Glutamatergic neuron (in vitro differentiated cells): ENCODE data around the gene FCER1G. TPM values are rescaled to one million over a fixed set of nuclear protein-coding genes. Genes with fewer than 3 reads are reported as not detected.
"Not testable (repeated sequence)": the region's sequence is repeated elsewhere in the genome, so short reads cannot be mapped to it uniquely, and the experiment has no call there.

ENCODE experiments used
- DNase-seq: peaks from one replicate; pipeline ENCODE4 v3.0.0; 2022
- H3K27ac Mint-ChIP-seq: one replicate; pipeline ENCODE4 v1.8.0; 2020; ENCODE audit warnings: mild to moderate bottlenecking, mixed read lengths, inconsistent platforms; ENCODE audit not compliant: unreplicated experiment
- H3K27me3 Mint-ChIP-seq: one replicate; pipeline ENCODE4 v1.8.0; 2020; ENCODE audit warnings: mild to moderate bottlenecking, moderate library complexity, mixed read lengths, inconsistent platforms; ENCODE audit not compliant: unreplicated experiment
- H3K36me3 Mint-ChIP-seq: one replicate; pipeline ENCODE4 v1.8.0; 2020; ENCODE audit warnings: mild to moderate bottlenecking, mixed read lengths, inconsistent platforms; ENCODE audit not compliant: unreplicated experiment
- H3K4me1 Mint-ChIP-seq: one replicate; pipeline ENCODE4 v1.8.0; 2020; ENCODE audit warnings: mild to moderate bottlenecking, low read depth, mixed read lengths, inconsistent platforms; ENCODE audit not compliant: unreplicated experiment
- H3K4me3 Mint-ChIP-seq: one replicate; pipeline ENCODE4 v1.8.0; 2020; ENCODE audit warnings: mild to moderate bottlenecking, mixed read lengths, inconsistent platforms; ENCODE audit not compliant: unreplicated experiment
- H3K9me3 Mint-ChIP-seq: one replicate; pipeline ENCODE4 v1.8.0; 2020; ENCODE audit warnings: mild to moderate bottlenecking, moderate library complexity, mixed read lengths, inconsistent platforms; ENCODE audit not compliant: unreplicated experiment
- CTCF ChIP-seq: fragments of 200-600 bp; sonication (generic); IDR thresholded peaks from one replicate; pipeline ENCODE4 v1.5.0; 2021; ENCODE audit not compliant: partially characterized antibody, unreplicated experiment
- total RNA-seq: library from RNA; stranded (reverse); fragmentation: NEBNext Ultra II Directional; extraction: Animal tissue kit (Norgen Biotek cat#: 25700); gene quantifications from one replicate; pipeline ENCODE4 v1.2.1, GENCODE V29; 2021; ENCODE audit not compliant: unreplicated experiment

FCER1G gene
- total RNA-seq, 1 donor from 2014 or later, result 1.3 TPM

- Mint-ChIP-seq H3K9me3 (no peaks in the 10 kb centered on the region), H3K27ac (no peak within 1 kb of the TSS), H3K36me3 (no peaks in the 10 kb centered on the region), H3K4me1 (no peaks in the 10 kb centered on the region), H3K4me3 (no peak within 1 kb of the TSS), H3K27me3 (peaks cover 11% of the 10 kb centered on the region)
- no peak for DNase-seq
- no peak for TF ChIP-seq CTCF
Observed at GRCh38 chr1:161238039-161238473, 23.0 kb downstream of the FCER1G start, which contains the start of gene NR1I3. Gene NR1I3 (minus strand): TSS chr1:161238203. CDS start chr1:161236565, 1,638 bp downstream.

DNA sequence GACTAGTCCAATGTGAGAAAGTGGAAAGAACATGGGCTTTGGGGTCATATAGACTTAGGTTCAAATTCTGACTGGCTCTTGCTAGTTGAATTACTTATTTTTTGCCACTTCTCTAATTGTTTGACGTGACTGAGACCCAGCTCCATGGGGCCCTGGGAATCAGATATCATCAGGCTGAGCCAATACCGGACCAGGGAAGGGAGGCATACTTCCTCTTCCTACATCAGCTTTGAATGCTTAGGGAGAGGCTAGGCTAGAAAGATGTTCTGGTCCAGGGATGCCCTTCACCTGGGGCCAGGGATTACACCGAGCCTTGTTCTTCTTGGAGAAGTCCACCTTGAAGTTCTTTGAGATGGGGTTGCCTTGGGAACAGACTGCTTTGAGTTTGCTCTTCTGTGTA lies 26.6 kb downstream of the FCER1G start:
- Mint-ChIP-seq H3K4me1 (no peaks in the 10 kb centered on the region), H3K4me3 (no peak overlapping the region), H3K27me3 (peaks cover 5% of the 10 kb centered on the region), H3K36me3 (no peaks in the 10 kb centered on the region), H3K9me3 (peaks cover 1% of the 10 kb centered on the region), H3K27ac (no peak overlapping the region)
- TF ChIP-seq CTCF, result no peak
- DNase-seq, result no peak

DNA sequence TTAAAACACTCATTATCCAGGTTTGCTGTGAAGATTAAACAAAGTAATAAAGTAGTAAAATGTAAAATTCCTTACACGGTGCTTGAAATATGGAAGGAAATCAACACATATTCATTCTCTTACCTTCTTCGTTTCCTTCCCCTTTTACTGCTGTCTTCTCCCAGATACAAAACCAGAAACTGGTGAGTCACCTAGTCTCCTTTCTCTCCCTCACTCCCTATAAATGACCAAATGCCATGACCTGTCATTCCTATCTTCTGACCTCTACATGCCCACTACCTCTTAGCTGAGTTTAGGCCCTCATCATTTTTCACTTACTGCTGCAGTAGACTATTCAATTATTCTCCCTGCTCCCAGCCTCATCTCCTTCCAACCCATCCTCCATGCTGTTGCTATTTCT lies 27.2 kb downstream of the FCER1G start:
- Mint-ChIP-seq H3K36me3 (no peaks in the 10 kb centered on the region), H3K27ac (no peak overlapping the region), H3K9me3 (peaks cover 1% of the 10 kb centered on the region), H3K4me3 (no peak overlapping the region), H3K27me3 (peaks cover 8% of the 10 kb centered on the region), H3K4me1 (no peaks in the 10 kb centered on the region)
- TF ChIP-seq CTCF, result no peak
- DNase-seq, result no peak

GRCh38 chr1:161244888-161245287 lies 29.8 kb downstream of the FCER1G start:
- no peak for TF ChIP-seq CTCF
- Mint-ChIP-seq H3K27ac (no peak overlapping the region), H3K4me1 (no peaks in the 10 kb centered on the region), H3K27me3 (peaks cover 7% of the 10 kb centered on the region), H3K36me3 (no peaks in the 10 kb centered on the region), H3K4me3 (no peak overlapping the region), H3K9me3 (peaks cover 1% of the 10 kb centered on the region)
- no peak for DNase-seq

GRCh38 chr1:161250100-161250499 lies 35.0 kb downstream of the FCER1G start:
- not testable (repeated sequence) for H3K36me3 Mint-ChIP-seq, H3K4me1 Mint-ChIP-seq, H3K9me3 Mint-ChIP-seq, H3K4me3 Mint-ChIP-seq, DNase-seq, H3K27ac Mint-ChIP-seq, H3K27me3 Mint-ChIP-seq
